Tibial nerve (tissue), 4 donors: ENCODE data around the gene MYH16.

Experiments
- CTCF ChIP-seq, 5 experiments: fragments of 200-600 bp in 3 of 5; fragments of 450-650 bp in 2 of 5; sonication (generic) in 3 of 5; IDR thresholded peaks; one replicate each; pipeline ENCODE4 v1.5.1; 2016 to 2019; ENCODE audit warnings: antibody characterized with exemption in 5 of 5, mild to moderate bottlenecking in 3 of 5, moderate library complexity in 2 of 5
- EP300 ChIP-seq, 2 donors: sonication (generic); formaldehyde crosslinking; IDR thresholded peaks; one replicate each; pipeline ENCODE4 v1.6.1; 2017; ENCODE audit warnings: antibody characterized with exemption in 2 of 2, mild to moderate bottlenecking in 1 of 2

DNA sequence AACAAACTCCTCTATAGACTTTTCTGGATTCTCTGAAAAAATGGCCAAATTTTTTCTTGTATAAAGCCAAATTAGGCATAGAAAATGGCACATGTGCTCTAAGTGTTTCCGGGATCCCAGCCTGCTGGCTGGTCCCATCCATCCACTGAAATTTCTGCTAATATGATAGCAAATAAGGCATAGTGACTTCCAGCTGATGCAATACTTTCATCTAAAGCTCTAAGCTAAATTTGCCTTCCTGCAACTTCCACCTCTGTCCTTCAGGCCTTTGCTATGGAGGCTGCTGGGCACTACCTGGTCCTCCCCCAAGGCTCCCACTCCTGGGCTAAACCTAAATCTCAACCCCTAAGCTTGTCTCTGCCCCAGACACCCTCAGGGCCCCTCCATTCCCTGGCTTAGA, 20.5 kb downstream of the MYH16 start:
- TF ChIP-seq CTCF (IDR thresholded peaks at IDR 0.05): no peak
- TF ChIP-seq EP300 (IDR thresholded peaks at IDR 0.05): no peak
